HL-60/S4 treated with retinoic acid at 250 ng/mL for 4 days and 3 days (cell line): ENCODE results near the gene PRKCA.
"Not testable (repeated sequence)": the region's sequence is repeated elsewhere in the genome, so short reads cannot be mapped to it uniquely, and the experiment has no call there.

Source experiments
- in situ Hi-C: fragments of 300-500 bp; cut with MboI; formaldehyde crosslinking; loops from 2 replicates; pipeline ENCODE4 v1.7.0; 2022; ENCODE audit warnings: low sequenced_read_pairs

Gene PRKCA

DNA sequence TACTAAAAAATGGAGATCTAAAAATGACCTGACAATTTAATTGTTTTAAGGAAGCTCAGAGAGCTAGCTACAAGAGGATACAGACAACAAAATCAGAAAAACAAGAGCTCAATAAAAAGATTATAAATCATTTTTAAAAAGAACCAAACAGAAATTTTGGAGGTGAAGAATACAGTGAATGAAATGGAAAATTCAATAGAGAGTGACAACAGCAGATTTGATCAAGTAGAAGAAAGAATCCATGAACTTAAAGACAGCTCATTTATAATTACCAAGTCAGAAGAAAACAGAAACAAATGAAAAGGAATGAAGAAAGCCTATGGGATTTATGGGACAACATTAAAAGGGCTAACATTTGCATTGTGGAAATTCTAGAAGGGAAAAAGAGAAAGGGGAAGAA, 395.9 kb downstream of the PRKCA start:
- in situ Hi-C loops: no loop called here

DNA sequence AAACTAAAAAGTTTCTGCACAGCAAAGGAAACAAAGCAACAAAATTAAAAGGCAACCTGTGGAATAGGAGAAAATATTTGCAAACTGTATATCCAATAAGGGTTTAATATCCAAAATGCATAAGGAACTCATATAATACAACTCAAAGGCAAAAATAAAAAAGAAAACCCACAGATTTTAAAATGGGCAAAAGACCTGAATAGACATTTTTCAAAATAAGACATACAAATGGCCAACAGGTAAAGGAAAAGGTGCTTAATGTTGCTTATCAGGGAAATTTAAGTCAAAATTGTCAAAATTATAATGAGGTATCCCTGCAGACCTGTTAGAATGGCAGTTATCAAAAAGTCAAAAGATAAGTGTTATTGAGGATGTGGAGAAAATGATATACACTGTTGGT, 399.0 kb downstream of the PRKCA start:
- in situ Hi-C loops: no loop called here

DNA sequence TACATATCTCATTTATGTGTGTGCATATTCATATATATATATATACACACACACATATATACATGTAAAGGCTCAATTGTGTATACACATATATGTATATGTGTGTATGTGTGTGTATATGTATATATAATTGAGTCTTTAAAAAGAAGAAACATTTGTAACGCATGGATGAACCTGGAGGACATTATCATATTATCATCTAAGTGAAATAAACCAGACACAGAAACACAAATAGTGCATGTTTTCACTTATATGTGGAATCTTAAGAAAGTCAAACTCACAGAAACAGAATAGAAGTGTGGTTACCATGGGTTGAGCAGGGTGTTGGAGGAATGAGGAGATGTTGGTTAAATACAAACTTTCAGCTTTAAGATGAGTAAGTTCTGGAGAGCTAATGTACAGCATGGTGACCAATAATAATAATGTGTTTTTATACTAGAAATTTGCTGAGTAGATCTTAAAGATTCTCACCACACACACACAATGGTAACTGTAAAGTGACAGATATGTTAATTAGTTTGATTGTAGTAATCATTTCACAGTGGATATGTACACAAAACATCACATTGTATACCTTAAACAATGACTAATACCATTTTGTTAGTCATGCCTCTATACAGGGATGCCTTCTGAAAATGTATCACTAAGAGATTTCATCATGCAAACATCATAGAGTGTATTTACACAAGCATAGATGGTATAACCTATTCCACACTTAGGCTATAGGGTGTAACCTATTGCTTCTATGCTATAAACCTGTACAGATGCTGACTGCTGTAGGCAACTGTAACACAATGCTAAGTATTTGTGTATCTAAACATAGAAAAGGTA, 399.9 kb downstream of the PRKCA start:
- in situ Hi-C loops: no loop called here

DNA sequence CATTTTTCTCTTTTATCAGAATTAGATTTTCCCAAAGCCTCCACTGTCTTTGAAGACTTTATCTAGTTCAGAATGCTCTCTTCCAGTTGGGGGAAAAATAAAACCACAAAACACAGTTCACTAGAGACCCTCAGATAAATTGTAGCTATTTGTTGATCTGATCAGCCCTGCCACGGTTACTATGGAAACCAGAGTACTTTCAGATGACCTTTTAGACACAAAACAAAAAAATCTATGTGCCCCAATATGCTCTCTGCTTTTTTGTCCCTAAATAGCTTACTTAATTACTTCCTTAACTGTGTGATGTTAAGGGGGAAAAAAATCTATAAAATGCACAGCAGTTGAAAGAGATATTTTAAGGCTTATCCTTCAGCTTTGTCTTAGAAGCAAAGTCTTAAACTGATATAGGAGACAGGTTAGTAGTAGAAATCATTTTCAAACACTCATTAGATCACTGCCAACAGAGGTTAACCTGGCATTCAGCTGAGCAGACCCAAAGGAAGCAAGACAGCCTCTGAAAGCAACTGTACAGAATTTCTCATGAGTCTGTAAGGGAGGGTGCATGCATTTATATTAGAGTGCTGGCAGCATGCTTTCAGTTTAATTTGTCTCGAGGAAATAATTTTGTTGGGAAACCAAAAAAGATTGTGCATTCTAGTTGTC, 402.6 kb downstream of the PRKCA start:
- in situ Hi-C loops: no loop called here

DNA sequence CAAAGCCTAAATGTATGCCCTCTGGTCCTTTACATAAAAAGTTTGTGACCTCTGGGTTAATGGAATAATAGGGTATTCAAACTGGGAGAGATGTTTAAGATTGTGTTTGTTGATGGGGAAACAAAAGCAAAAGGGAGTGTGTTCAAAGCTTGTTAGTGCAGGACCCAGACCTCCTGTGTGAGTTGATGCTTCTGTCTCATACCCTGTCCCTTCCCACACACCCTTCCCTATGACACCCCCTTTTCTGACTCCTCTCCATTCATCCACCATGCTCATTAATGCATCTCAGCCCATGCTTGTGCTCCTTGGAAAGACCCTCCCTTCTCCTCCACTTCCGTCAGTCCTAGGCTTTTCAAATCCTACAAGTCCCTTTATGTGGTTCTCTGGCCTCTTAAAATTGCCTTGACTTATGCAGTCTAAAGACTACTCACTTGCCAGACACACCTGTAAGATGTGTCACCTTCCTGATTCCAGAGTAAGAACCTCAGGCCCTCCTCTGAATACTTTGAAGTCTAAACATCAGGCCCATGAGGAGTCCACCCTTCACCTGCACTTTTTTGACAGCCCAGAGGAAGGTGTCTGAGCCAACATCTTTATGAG, 404.5 kb downstream of the PRKCA start:
- in situ Hi-C loops: no loop called here

DNA sequence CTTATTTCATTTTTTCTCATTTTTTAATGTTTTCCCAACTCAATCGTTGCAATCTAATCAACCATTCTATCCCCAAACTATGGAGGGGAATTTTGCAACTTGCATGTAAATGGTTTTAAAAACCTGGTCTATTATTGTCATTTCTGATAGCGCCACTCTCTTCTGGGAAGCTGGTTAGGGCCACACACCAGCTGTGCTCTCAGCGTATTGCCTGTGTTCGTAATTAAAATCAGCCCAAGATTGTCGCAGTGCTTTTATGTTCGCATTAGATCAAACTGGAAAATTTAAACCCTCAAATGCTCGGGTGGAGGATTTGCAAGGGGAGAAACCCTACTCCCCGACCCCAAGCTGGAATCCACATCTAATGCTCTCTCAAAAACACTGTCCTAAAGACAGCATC, 409.0 kb downstream of the PRKCA start:
- in situ Hi-C loops: no loop called here

DNA sequence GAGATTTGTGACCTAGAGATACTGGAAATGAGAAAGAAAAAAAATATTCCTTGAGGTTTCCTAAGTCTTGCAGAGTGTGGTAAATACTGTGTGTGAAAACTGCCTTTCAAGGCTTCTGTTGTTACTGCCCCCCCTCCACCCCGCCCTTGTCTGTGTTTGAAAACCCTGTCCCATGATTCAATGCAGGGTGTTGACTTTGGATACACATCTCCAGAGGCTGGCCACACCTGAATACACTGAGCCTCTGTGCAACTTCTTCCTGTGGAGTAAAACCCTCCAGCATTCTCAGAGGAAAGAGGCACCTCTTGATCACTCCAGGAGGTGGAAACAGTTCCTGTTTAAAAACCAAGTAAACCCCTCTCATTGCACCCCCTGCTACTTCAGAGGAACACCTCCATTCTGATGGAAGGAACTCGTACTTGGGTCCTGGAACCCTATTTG, 409.5 kb downstream of the PRKCA start:
- in situ Hi-C loops: no loop called here

DNA sequence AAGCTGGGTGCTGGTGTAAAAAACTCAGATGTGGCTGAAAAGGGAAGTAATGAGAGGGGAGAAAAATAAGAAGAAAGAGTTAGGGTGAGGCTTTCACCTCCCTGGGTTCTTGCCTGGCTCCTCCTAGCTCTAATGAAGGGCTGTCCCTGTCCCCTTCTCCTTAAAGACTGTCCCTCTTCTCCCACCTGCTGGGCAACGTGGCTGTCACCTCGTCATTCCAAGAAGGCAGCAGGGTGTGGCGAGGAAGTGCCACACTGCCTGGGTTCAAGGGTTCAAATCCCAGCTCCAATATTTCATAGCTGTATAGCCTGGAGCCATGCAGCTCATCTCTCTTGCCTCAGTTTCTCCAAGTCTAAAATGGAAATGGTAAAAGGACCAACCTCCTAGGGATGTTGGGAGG, 410.0 kb downstream of the PRKCA start:
- in situ Hi-C loops: no loop called here

DNA sequence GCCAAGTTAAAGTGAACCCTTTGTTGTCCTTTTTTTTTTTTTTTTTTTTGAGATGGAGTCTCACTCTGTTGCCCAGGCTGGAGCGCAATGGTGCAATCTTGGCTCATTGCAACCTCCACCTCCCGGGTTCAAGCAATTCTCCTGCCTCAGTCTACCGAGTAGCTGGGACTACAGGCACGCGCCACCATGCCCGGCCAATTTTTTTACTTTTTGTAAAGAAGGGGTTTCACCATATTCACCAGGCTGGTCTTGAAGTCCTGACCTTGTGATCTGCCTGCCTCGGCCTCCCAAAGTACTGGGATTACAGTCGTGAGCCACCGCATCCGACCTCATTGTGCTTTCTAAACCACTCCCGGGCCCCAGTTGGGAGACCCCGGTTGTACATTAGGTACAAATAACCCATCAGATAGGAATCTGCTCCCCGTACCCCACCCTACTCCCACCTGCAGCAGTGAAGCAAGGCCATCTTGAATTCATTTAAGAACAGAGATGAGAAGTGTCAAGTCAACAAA, 410.7 kb downstream of the PRKCA start:
- in situ Hi-C loops: not testable (repeated sequence)

DNA sequence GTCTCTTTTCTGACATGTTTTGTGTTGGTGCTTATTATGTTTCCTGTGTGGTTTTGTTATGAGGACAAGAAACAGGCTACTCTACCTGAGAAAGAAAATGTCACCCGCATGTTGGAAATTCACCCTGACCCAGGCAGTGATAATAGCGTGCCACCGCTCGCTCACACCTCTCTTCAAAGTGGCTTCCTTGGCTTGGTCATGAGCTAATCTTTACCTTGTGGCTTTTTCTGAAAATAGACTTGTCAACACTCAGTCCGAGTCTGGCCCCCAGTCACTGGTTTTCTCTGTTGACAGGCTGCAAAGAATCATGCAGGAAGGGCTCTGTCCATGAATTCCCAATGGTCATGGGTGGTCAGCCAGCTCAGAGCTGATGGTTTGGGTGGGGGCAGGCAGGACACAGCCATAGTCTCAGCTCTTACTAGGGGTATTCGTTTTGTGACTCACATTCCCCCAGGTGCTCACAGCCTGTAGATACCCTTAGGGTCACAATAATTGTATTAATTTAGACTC, 411.2 kb downstream of the PRKCA start:
- in situ Hi-C loops: no loop called here

DNA sequence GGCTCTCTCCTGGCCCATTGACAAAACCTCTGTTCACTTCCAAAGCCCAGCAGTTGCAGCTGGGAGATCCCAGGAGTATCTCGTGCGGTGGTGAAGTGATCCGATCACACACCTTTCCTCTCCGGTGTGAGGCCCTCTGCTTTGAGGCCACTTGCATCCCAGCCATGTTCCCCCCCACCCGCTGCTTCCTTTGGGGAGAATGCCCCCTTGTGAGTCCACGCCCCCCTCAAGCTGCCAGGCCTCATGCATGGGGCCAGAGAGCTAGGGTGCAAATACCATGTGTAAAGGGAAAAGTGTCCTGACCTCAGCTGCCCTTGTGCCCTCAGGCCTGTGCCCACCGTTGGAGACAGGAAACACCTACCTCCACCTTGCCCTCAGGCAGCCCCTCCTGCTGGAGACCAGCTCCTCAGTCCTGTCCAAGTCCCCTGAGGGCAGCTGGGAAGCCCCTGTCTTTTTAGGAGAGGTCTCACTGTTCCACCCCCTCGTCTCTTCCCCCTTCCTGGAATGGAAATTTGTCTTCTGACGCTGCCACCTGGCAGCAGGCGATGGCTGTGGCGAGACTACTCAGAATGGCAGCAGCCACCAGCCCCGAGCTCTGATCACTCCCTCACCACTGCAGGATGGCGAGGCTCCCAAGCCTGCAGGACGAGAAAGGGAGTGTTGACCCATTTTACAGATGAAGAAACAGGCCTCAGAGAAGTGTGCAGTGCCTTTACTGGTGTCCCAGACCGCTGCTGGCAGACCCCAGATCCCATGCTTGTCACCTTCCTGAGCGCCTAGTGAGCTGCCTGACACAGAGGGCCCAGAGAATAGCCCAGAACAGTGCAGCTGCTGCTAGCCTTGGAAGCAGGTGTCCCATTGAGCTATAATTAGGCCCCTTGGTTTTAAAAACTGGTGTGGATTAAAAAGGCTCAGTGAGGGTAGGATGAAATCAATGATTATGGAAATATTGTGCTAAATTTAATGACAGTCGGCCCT, 411.9 kb downstream of the PRKCA start:
- in situ Hi-C loops: no loop called here

DNA sequence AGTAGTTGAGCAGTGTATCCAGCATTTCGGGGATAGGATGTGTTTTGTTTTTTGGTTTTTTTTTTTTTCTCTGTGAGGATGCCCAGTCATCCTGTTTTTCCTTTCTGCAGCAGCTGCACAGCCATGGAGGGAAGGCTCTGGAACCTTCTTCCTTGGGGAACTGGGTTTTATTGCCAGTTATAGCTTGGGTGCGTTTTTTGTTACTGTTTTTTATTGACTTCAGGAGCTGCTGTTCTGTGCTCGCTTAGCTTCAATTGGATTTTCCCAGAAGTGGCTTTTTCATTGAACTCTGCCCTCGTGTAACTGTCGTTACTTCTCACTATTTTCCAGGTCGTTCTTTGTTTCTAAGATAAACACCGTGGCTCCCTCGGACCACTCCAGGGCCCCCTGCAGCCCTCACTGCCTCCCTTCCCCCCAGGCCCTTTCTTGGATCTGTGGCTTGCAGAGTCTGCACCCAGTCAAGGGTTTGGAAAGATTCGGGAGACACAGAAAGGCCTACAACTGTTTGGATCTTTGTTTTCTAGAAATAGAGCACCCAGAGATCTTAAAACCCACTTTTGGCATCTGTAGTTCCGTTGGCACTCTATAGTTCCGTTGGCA, 412.8 kb downstream of the PRKCA start:
- in situ Hi-C loops: no loop called here

DNA sequence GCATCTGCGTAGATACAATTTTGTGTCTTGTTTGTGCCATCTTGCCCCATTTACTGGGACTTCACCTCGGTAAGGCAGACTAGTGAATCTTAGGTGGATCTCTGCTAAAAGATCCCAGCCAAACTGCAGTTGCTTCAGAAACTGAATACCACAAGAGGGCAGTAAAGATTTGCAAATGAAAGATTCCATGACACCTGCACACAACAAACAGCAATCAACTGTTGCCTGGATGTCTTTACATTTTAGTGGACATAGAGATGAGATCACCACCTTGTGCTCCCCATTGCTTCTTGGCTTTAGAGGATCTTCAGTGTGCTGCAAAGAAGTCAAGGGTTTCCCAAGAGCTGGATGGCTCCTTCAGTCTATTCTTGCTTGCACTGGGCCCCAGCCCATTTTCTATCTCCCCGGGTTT, 413.3 kb downstream of the PRKCA start:
- in situ Hi-C loops: no loop called here

DNA sequence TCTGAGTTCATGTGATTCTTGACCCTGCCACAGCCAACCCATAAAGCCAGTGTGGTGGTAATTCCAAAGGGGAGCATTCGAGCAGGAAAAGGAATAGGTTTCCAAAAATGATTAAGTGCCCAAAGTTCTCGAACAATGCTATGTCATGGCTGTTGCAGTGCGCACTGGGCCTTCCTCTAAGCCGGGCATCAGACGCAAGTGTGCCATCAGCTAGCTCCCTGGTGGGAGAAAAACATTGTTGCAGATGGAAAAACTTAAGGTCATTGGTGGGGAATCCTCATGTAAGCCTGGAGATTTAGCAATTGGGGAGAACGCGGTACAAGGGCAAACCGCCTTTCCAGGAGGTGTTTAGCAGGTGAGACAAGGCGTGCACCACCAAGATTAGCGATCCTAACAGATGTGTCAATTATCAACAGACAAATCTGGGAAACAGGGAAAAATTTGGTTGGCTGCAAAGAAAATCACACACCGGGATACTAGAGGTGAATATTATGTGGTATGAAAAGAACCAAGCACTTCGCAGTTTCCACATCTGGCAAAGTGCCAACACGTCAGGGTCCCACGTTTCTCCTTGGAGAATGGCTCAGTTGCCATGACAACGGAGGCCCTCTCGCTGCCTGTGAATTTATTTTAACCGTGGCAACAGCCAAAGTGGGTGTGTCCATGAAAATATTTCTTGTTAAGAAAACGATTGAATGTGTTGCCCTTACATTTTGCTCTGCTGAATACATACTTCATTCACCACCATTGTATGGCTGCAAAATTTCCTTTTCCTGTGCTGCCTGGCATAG, 414.0 kb downstream of the PRKCA start:
- in situ Hi-C loops: no loop called here

DNA sequence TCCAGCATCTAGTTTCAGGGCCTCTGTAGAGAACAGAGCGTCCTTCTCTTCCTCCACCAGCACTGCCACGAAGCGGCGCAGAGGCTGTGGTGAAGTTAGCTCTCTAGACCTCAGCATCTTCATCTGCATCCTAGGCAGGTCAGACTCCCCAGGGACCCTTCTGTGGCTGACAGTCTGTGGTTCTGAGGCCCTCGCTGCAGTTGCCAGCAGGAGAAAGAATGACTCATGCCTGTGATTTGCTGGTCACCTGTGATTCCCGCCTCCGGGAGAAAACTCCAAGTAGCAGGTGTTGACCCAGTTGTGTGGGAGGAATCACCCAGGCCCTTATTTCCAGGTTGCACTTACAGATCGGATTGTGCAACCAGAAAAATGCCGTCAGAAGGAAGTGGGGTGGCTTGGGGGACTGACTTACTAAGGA, 415.2 kb downstream of the PRKCA start:
- in situ Hi-C loops: no loop called here

DNA sequence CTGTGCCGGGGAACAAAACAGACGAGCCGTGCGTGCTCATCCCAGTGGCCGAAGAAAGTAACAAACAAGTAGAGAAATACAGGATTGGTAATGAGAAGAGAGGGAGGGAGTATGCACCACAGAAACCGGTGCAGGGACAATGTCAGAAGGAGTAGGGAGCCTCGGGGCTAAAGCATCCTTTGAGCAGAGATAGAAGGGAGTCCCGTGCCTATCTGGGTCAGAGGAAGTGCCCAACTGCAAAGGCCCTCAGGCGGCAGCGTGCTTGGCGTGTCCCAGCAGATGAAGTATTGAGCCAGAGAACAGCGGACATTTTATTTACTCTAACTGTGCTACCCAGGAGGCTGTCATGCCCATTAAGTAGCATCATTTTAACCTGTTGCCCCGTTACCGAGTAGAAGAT, 417.6 kb downstream of the PRKCA start:
- in situ Hi-C loops: loop anchor here (10.0 kb wide), 1 partner anchor 195 kb away; no protein-coding TSS in a partner anchor

DNA sequence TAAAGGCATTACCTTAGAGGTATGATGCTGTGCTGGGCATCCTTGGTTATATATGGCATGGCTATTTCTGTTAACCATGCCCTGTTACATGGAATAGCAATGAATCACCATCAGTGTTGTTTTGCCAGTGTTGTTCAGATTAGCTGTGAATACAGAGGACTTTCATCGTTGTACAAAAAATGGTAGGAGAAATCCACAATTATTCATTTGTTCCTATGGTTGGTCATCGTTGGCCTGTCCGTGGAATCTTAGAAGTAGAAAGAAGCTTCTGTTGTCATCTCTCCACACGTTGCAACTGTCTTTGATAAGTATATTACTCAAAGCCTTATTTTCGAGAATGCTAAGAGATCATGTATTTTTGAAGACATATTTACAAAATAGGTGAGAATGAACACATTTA, 418.2 kb downstream of the PRKCA start:
- in situ Hi-C loops: loop anchor here (10.0 kb wide), 1 partner anchor 194 kb away; no protein-coding TSS in a partner anchor

DNA sequence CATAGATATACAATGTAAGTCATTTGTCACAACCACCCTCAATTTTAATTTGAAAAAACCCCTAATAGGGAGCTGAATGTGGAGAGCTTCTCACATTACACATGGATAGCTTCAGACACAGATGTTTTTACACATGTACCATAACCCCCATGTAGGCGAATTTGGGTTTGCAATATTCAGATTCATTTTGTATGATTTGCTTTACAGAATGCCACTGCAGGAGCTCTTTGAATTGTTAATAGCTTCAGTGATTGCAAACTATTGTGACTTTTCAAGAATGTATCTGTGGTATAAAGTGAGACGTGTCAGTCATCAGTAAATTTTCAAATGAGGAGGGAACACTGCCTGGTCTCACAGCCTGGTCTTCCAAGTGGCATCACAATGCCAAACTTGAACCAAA, 419.9 kb downstream of the PRKCA start:
- in situ Hi-C loops: loop anchor here (10.0 kb wide), 1 partner anchor 192 kb away; no protein-coding TSS in a partner anchor
